ENCODE data around the gene SLC4A9.

DNA sequence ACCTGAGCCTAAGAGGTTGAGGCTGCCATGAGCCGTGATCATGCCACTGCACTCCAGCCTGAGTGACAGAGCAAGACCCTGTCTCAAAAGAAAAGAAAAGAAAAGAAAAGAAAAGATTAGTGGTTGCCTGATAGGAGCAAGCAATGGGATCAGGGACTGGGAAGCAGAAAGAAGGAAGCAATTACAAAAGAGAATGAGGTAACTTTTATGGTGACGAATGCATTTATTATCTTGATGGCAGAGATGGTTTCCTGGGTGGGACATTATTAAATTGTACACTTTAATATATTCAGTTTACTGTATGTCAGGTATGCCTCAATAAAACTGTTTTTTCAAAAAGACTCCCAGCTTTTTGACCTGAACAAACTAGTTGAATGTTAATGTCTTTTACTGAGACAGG, 49.6 kb upstream of the SLC4A9 start:
- TF ChIP-seq ZNF274 (IDR thresholded peaks at IDR 0.05; ENCODE audit: low read depth, low read length): no peak
- no peak for TF ChIP-seq YY1 (IDR thresholded peaks at IDR 0.05; ENCODE audit: insufficient read depth, insufficient read length)
- TF ChIP-seq SUZ12 (IDR thresholded peaks at IDR 0.05; ENCODE audit: extremely low read depth, insufficient read depth, insufficient read length): no peak

All from NT2/D1 (cell line).